HUES6 (cell line): ENCODE data around the gene OLFM3.

ENCODE experiments used
- H3K27ac ChIP-seq: 2 replicates; pipeline ENCODE4 v1.7.0; 2013; ENCODE audit warnings: low read depth, mild to moderate bottlenecking, low read length, inconsistent platforms
- H3K27me3 ChIP-seq: 2 replicates; pipeline ENCODE4 v1.6.1; 2013; ENCODE audit warnings: low read length; ENCODE audit not compliant: control insufficient read depth, insufficient read depth
- H3K36me3 ChIP-seq: 2 replicates; pipeline ENCODE4 v1.6.1; 2013; ENCODE audit warnings: low read length; ENCODE audit not compliant: control insufficient read depth, insufficient read depth
- H3K4me1 ChIP-seq: 2 replicates; pipeline ENCODE4 v1.6.1; 2013; ENCODE audit warnings: low read length; ENCODE audit not compliant: control insufficient read depth, insufficient read depth
- H3K4me3 ChIP-seq: 2 replicates; pipeline ENCODE4 v1.5.1; 2013; ENCODE audit warnings: low read depth, low read length
- H3K9ac ChIP-seq: one replicate; pipeline ENCODE4 v1.6.1; 2013; ENCODE audit warnings: mild to moderate bottlenecking, low read length
- H3K9me3 ChIP-seq: 2 replicates; pipeline ENCODE4 v1.6.1; 2013; ENCODE audit warnings: low read depth, low read length; ENCODE audit not compliant: control insufficient read depth, insufficient read depth

OLFM3 gene

GRCh38 chr1:101996825-101997465 lies at the start of gene OLFM3:
Gene OLFM3 (minus strand): TSS chr1:101996926.
- Histone ChIP-seq H3K4me3 (peak within 1 kb of the TSS; percentile 62), H3K4me1 (no peaks in the 10 kb centered on the region), H3K9ac (no peak within 1 kb of the TSS), H3K27ac (no peak within 1 kb of the TSS), H3K27me3 (peaks cover 18% of the 10 kb centered on the region), H3K9me3 (no peaks in the 10 kb centered on the region), H3K36me3 (no peaks in the 10 kb centered on the region)

GRCh38 chr1:102045752-102046151 lies 49.0 kb upstream of the OLFM3 start:
- no peaks in the 10 kb centered on the region for H3K9me3 ChIP-seq
- H3K4me3 ChIP-seq: no peak overlapping the region
- no peak overlapping the region for H3K27ac ChIP-seq
- no peaks in the 10 kb centered on the region for H3K36me3 ChIP-seq
- H3K27me3 ChIP-seq: no peaks in the 10 kb centered on the region
- H3K4me1 ChIP-seq: no peaks in the 10 kb centered on the region
- H3K9ac ChIP-seq: no peak overlapping the region

- Histone ChIP-seq H3K4me1 (no peaks in the 10 kb centered on the region), H3K36me3 (no peaks in the 10 kb centered on the region), H3K27ac (no peak overlapping the region), H3K27me3 (no peaks in the 10 kb centered on the region), H3K9me3 (no peaks in the 10 kb centered on the region), H3K9ac (no peak overlapping the region), H3K4me3 (no peak overlapping the region)
These were observed 35.8 kb upstream of the OLFM3 start for GRCh38 chr1:102032534-102032933.

GRCh38 chr1:102019530-102019929 lies 22.8 kb upstream of the OLFM3 start:
- no peak overlapping the region for H3K27ac ChIP-seq
- H3K9ac ChIP-seq: no peak overlapping the region
- H3K4me1 ChIP-seq: no peaks in the 10 kb centered on the region
- H3K4me3 ChIP-seq: no peak overlapping the region
- 0 out of 2 replicates have a peak, but pooled peaks cover 3% of the 10 kb centered on the region for H3K9me3 ChIP-seq
- H3K36me3 ChIP-seq: no peaks in the 10 kb centered on the region
- no peaks in the 10 kb centered on the region for H3K27me3 ChIP-seq

GRCh38 chr1:102015728-102016127 lies 19.0 kb upstream of the OLFM3 start:
- H3K4me1 ChIP-seq: no peaks in the 10 kb centered on the region
- H3K9ac ChIP-seq: no peak overlapping the region
- no peaks in the 10 kb centered on the region for H3K27me3 ChIP-seq
- no peaks in the 10 kb centered on the region for H3K9me3 ChIP-seq
- H3K27ac ChIP-seq: no peak overlapping the region
- H3K4me3 ChIP-seq: no peak overlapping the region
- H3K36me3 ChIP-seq: no peaks in the 10 kb centered on the region

GRCh38 chr1:102002057-102002456 lies 5.3 kb upstream of the OLFM3 start:
- no peaks in the 10 kb centered on the region for H3K36me3 ChIP-seq
- no peak overlapping the region for H3K4me3 ChIP-seq
- no peak overlapping the region for H3K27ac ChIP-seq
- no peak overlapping the region for H3K9ac ChIP-seq
- no peaks in the 10 kb centered on the region for H3K4me1 ChIP-seq
- H3K27me3 ChIP-seq: peaks cover 6% of the 10 kb centered on the region; the same call in 1 of the 2 replicates
- H3K9me3 ChIP-seq: no peaks in the 10 kb centered on the region

GRCh38 chr1:101995984-101996745 lies 561 bp downstream of the OLFM3 start:
- Histone ChIP-seq H3K27ac (no peak overlapping the region), H3K4me3 (peak overlapping the region; percentile 62), H3K9ac (no peak overlapping the region)

GRCh38 chr1:101993710-101994109 lies 3.0 kb downstream of the OLFM3 start:
- Histone ChIP-seq H3K27ac (no peak overlapping the region), H3K36me3 (no peaks in the 10 kb centered on the region), H3K4me3 (no peak overlapping the region), H3K9ac (no peak overlapping the region), H3K4me1 (no peaks in the 10 kb centered on the region), H3K27me3 (peaks cover 18% of the 10 kb centered on the region), H3K9me3 (no peaks in the 10 kb centered on the region)

More at GRCh38 chr1:101995984-101996745, 561 bp downstream of the OLFM3 start:
- peaks cover 18% of the 10 kb centered on the region for H3K27me3 ChIP-seq
- no peaks in the 10 kb centered on the region for H3K36me3 ChIP-seq
- H3K9me3 ChIP-seq: no peaks in the 10 kb centered on the region
- H3K4me1 ChIP-seq: no peaks in the 10 kb centered on the region

GRCh38 chr1:101992821-101993575 lies 3.7 kb downstream of the OLFM3 start:
- Histone ChIP-seq H3K27ac (no peak overlapping the region), H3K27me3 (peaks cover 18% of the 10 kb centered on the region), H3K36me3 (no peaks in the 10 kb centered on the region), H3K9me3 (no peaks in the 10 kb centered on the region), H3K4me1 (no peaks in the 10 kb centered on the region), H3K4me3 (no peak overlapping the region), H3K9ac (no peak overlapping the region)

- Histone ChIP-seq H3K9me3 (0 out of 2 replicates have a peak, but pooled peaks cover 4% of the 10 kb centered on the region), H3K27me3 (no peaks in the 10 kb centered on the region), H3K9ac (no peak overlapping the region), H3K36me3 (no peaks in the 10 kb centered on the region), H3K4me3 (no peak overlapping the region), H3K4me1 (no peaks in the 10 kb centered on the region), H3K27ac (no peak overlapping the region)
These were observed 15.8 kb downstream of the OLFM3 start for GRCh38 chr1:101980974-101981373.

GRCh38 chr1:101977266-101977665 lies 19.5 kb downstream of the OLFM3 start:
- no peaks in the 10 kb centered on the region for H3K27me3 ChIP-seq

More at GRCh38 chr1:101977266-101977665, 19.5 kb downstream of the OLFM3 start:
- Histone ChIP-seq H3K4me3 (no peak overlapping the region), H3K27ac (no peak overlapping the region), H3K4me1 (no peaks in the 10 kb centered on the region), H3K9me3 (0 out of 2 replicates have a peak, but pooled peaks cover 4% of the 10 kb centered on the region), H3K36me3 (no peaks in the 10 kb centered on the region), H3K9ac (no peak overlapping the region)
